A549 (cell line): Measurements from ENCODE around the gene PRG3. TPM values are rescaled to one million over a fixed set of nuclear protein-coding genes. Genes with fewer than 3 reads are reported as not detected.

Experiments
- ATAC-seq, 2 experiments: fragments of 200-7000 bp in 1 of 2; fragments of >200 bp in 1 of 2; cut with Nextera tagmentation in 1 of 2; cut with Tn5 transposase in 1 of 2; 3 replicates each; pipeline versions ENCODE4 v1.8.0 to v1.9.1; 2018 to 2020; ENCODE audit warnings: mild to moderate bottlenecking in 1 of 2, moderate library complexity in 1 of 2
- CTCF ChIA-PET: fragments of 300-600 bp; sonication (Branson Sonifier 250); formaldehyde crosslinking; extraction: SDS; loops from one replicate; lab custom pipeline; 2021; ENCODE audit warnings: antibody characterized with exemption, inconsistent platforms; lab: Yijun Ruan, JAX
- POLR2A ChIA-PET: fragments of 350-600 bp; formaldehyde crosslinking; extraction: SDS; loops from one replicate; lab custom pipeline; 2021; ENCODE audit warnings: antibody characterized with exemption, inconsistent platforms; lab: Yijun Ruan, JAX
- DNase-seq, 2 experiments: peaks; one replicate each; pipeline versions ENCODE4 v3.0.0 to v3.0.0-alpha.2; 2011 to 2016; ENCODE audit warnings: low read depth in 1 of 2, low spot score in 1 of 2
- FAIRE-seq: peaks from 2 replicates; lab custom pipeline; 2011; peaks lifted over from hg19 to GRCh38; lab: Jason Lieb, UNC
- H3K27ac ChIP-seq, 2 experiments: fragments of >200 bp; sonication (Bioruptor Twin); formaldehyde crosslinking; 3 replicates each; pipeline ENCODE4 v1.5.1; 2016 to 2017
- H3K4me1 ChIP-seq: fragments of >200 bp; sonication (Bioruptor Twin); formaldehyde crosslinking; 3 replicates; pipeline ENCODE4 v1.6.1; 2016
- H3K4me2 ChIP-seq: fragments of >200 bp; sonication (Bioruptor Twin); formaldehyde crosslinking; 3 replicates; pipeline ENCODE4 v1.6.1; 2016
- H3K4me3 ChIP-seq: fragments of >200 bp; sonication (Bioruptor Twin); formaldehyde crosslinking; 3 replicates; pipeline ENCODE4 v1.5.1; 2016
- H3K9me3 ChIP-seq: fragments of >200 bp; sonication (Bioruptor Twin); formaldehyde crosslinking; 3 replicates; pipeline ENCODE4 v1.6.1; 2016
- CEBPB ChIP-seq, 2 experiments: fragments of >200 bp in 1 of 2; sonication (Bioruptor Twin) in 1 of 2; formaldehyde crosslinking in 1 of 2; IDR thresholded peaks; 2 replicates each; pipeline ENCODE4 v1.6.1; 2012 to 2016
- CHD4 ChIP-seq: fragments of 200-600 bp; sonication (generic); IDR thresholded peaks from 2 replicates; pipeline ENCODE4 v1.6.1; 2016; ENCODE audit warnings: antibody characterized with exemption, mild to moderate bottlenecking, borderline replicate concordance
- EHF ChIP-seq: fragments of 250-450 bp; sonication (Bioruptor Pico); IDR thresholded peaks from 2 replicates; pipeline ENCODE4 v1.5.0; 2020; ENCODE audit warnings: mild to moderate bottlenecking
- EP300 ChIP-seq, 2 experiments: fragments of >200 bp; sonication (Bioruptor Twin); formaldehyde crosslinking; IDR thresholded peaks; 2 replicates in 1 of 2; 3 replicates in 1 of 2; pipeline ENCODE4 v1.6.1; 2016 to 2017
- FOSB ChIP-seq: fragments of 250-450 bp; sonication (Bioruptor Pico); IDR thresholded peaks from 2 replicates; pipeline ENCODE4 v1.5.0; 2020; ENCODE audit warnings: mild to moderate bottlenecking, moderate library complexity
- FOXS1 ChIP-seq: fragments of 250-450 bp; sonication (Bioruptor Pico); IDR thresholded peaks from 2 replicates; pipeline ENCODE4 v1.5.0; 2020; ENCODE audit warnings: mild to moderate bottlenecking, moderate library complexity
- HDAC2 ChIP-seq: fragments of 200-600 bp; sonication (generic); IDR thresholded peaks from 2 replicates; pipeline ENCODE4 v1.6.1; 2016
- HOXB13 ChIP-seq: fragments of 250-450 bp; sonication (Bioruptor Pico); IDR thresholded peaks from 2 replicates; pipeline ENCODE4 v1.5.0; 2020; ENCODE audit warnings: low read depth, mild to moderate bottlenecking, moderate library complexity
- JUN ChIP-seq, 2 experiments: fragments of >200 bp; sonication (Bioruptor Twin); formaldehyde crosslinking; IDR thresholded peaks; 2 replicates in 1 of 2; 3 replicates in 1 of 2; pipeline ENCODE4 v1.6.1; 2016 to 2017
- JUNB ChIP-seq: fragments of >200 bp; sonication (Bioruptor Twin); formaldehyde crosslinking; IDR thresholded peaks from 2 replicates; pipeline ENCODE4 v1.6.1; 2016
- KDM5A ChIP-seq: fragments of 200-600 bp; sonication (generic); IDR thresholded peaks from 2 replicates; pipeline ENCODE4 v1.6.1; 2016; ENCODE audit warnings: antibody characterized with exemption, mild to moderate bottlenecking
- MAFK ChIP-seq: fragments of 450-650 bp; IDR thresholded peaks from 2 replicates; pipeline ENCODE4 v1.6.1; 2014; ENCODE audit not compliant: partially characterized antibody
- MAZ ChIP-seq: fragments of 150-350 bp; IDR thresholded peaks from 2 replicates; pipeline ENCODE4 v1.6.1; 2014; ENCODE audit warnings: antibody characterized with exemption, low read depth, low read length, borderline replicate concordance
- NFE2L2 ChIP-seq: fragments of 150-350 bp; conservative IDR thresholded peaks from 2 replicates; pipeline ENCODE4 v1.6.1; 2014; ENCODE audit warnings: low read length
- NR3C1 ChIP-seq: fragments of >200 bp; sonication (Bioruptor Twin); formaldehyde crosslinking; IDR thresholded peaks from 3 replicates; pipeline ENCODE4 v1.6.1; 2017
- PHF8 ChIP-seq: fragments of 200-600 bp; sonication (generic); IDR thresholded peaks from 2 replicates; pipeline ENCODE4 v1.6.1; 2016; ENCODE audit warnings: low read depth, mild to moderate bottlenecking, antibody characterized with exemption, moderate library complexity, borderline replicate concordance
- POLR2A ChIP-seq: IDR thresholded peaks from 2 replicates; pipeline ENCODE4 v1.6.1; 2012; ENCODE audit warnings: mild to moderate bottlenecking, low read length
- POLR2AphosphoS2 ChIP-seq: conservative IDR thresholded peaks from 2 replicates; pipeline ENCODE4 v1.6.1; 2012; ENCODE audit warnings: low read length, improper control_type of control experiment, inconsistent platforms
- RARB ChIP-seq: fragments of 250-450 bp; sonication (Bioruptor Pico); IDR thresholded peaks from 2 replicates; pipeline ENCODE4 v1.8.0; 2021; ENCODE audit warnings: mild to moderate bottlenecking, moderate library complexity
- TFCP2L1 ChIP-seq: fragments of 250-450 bp; sonication (Bioruptor Pico); IDR thresholded peaks from 2 replicates; pipeline ENCODE4 v1.5.0; 2021; ENCODE audit warnings: mild to moderate bottlenecking
- ZC3H11A ChIP-seq: fragments of 450-650 bp; IDR thresholded peaks from 2 replicates; pipeline ENCODE4 v1.6.1; 2014; ENCODE audit warnings: antibody characterized with exemption, mild to moderate bottlenecking
- ZFP36 ChIP-seq: fragments of 450-650 bp; IDR thresholded peaks from 2 replicates; pipeline ENCODE4 v1.6.1; 2014; ENCODE audit warnings: borderline replicate concordance; ENCODE audit not compliant: partially characterized antibody
- ZNF302 ChIP-seq: fragments of 250-450 bp; sonication (Bioruptor Pico); IDR thresholded peaks from 2 replicates; pipeline ENCODE4 v1.9.0; 2021; ENCODE audit warnings: inconsistent platforms, mild to moderate bottlenecking, moderate library complexity
- ZSCAN20 ChIP-seq: fragments of 250-450 bp; sonication (Bioruptor Pico); IDR thresholded peaks from 2 replicates; pipeline ENCODE4 v1.8.0; 2022; ENCODE audit warnings: mild to moderate bottlenecking, moderate library complexity
- WGBS: methylation state at CpG from one replicate; pipeline ENCODE4 v1.1.6; 2017; ENCODE audit errors: missing lambda C conversion rate; 5-methylcytosine and 5-hydroxymethylcytosine counted together
- polyA plus RNA-seq, 4 experiments: library from polyadenylated mRNA; depleted of rRNA in 3 of 4; stranded (reverse); fragments of >200 nt; fragmentation: RNase III in 1 of 4; extraction: RNeasy Plus Mini Kit Qiagen cat#74134 plus additional on column Dnase treatment in 1 of 4; gene quantifications; 2 replicates in 3 of 4; 3 replicates in 1 of 4; pipeline ENCODE4 v1.2.3, GENCODE V29; 2011 to 2017
- TF ChIP-seq, protein P1 (sequence below): fragments of 250-450 bp; sonication (Bioruptor Pico); IDR thresholded peaks from 2 replicates; pipeline ENCODE4 v1.5.0; 2021; ENCODE audit warnings: mild to moderate bottlenecking, moderate library complexity, borderline replicate concordance
- TF ChIP-seq, protein P2 (sequence below): IDR thresholded peaks from 2 replicates; pipeline ENCODE4 v1.6.1; 2012
- TF ChIP-seq, protein P3 (sequence below): fragments of 450-650 bp; IDR thresholded peaks from 2 replicates; pipeline ENCODE4 v1.6.1; 2014; ENCODE audit warnings: antibody characterized with exemption
- TF ChIP-seq, protein P4 (sequence below): fragments of 250-450 bp; sonication (Bioruptor Pico); IDR thresholded peaks from 2 replicates; pipeline ENCODE4 v1.5.0; 2020; ENCODE audit warnings: low read depth, mild to moderate bottlenecking, moderate library complexity
- TF ChIP-seq, protein P5 (sequence below): fragments of 200-600 bp; sonication (generic); IDR thresholded peaks from 2 replicates; pipeline ENCODE4 v1.6.1; 2016; ENCODE audit warnings: antibody characterized with exemption, mild to moderate bottlenecking, moderate library complexity
- TF ChIP-seq, protein P6 (sequence below): IDR thresholded peaks from 2 replicates; pipeline ENCODE4 v1.6.1; 2012

PRG3 gene
- polyA plus RNA-seq, 2 of the 4 experiments (the other 2 are of a cell fraction): not detected

DNA sequence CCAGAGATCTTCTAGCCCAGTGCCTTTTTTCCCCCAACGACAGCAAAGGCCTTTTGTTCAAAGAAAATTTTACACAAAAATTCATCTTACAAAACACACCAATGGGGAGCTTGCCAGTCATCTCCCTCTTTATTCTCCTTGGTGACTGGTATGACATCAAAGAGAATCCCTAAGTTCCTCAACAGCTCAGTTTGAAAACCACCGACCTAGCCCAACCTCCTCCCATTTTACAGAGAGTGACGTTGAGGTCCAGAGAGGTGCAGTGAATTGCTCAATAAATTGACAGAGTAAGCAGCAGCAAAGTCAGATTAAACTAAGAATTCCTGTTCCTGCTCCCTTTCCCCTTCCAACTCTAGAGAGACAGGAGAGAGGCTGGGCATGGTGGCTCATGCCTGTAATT is 38.2 kb upstream of the PRG3 start:
- no peak overlapping the region for H3K4me2 ChIP-seq
- TF ChIP-seq JUNB (no peak), NR3C1 (no peak), CHD4 (no peak), FOSB (CRISPR knock-in tag) (no peak), ZSCAN20 (CRISPR knock-in tag) (no peak), JUN (IDR thresholded peaks at IDR 0.05) (no peak), CEBPB (IDR thresholded peaks at IDR 0.05) (no peak), ZC3H11A (no peak), ZNF302 (CRISPR knock-in tag) (no peak), KDM5A (no peak), EHF (CRISPR knock-in tag) (no peak), MAFK (no peak), RARB (no peak), ZFP36 (no peak)
- TF ChIP-seq, protein P1, sequence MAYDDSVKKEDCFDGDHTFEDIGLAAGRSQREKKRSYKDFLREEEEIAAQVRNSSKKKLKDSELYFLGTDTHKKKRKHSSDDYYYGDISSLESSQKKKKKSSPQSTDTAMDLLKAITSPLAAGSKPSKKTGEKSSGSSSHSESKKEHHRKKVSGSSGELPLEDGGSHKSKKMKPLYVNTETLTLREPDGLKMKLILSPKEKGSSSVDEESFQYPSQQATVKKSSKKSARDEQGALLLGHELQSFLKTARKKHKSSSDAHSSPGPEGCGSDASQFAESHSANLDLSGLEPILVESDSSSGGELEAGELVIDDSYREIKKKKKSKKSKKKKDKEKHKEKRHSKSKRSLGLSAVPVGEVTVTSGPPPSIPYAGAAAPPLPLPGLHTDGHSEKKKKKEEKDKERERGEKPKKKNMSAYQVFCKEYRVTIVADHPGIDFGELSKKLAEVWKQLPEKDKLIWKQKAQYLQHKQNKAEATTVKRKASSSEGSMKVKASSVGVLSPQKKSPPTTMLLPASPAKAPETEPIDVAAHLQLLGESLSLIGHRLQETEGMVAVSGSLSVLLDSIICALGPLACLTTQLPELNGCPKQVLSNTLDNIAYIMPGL (CRISPR knock-in tag): no peak
- TF ChIP-seq, protein P2, sequence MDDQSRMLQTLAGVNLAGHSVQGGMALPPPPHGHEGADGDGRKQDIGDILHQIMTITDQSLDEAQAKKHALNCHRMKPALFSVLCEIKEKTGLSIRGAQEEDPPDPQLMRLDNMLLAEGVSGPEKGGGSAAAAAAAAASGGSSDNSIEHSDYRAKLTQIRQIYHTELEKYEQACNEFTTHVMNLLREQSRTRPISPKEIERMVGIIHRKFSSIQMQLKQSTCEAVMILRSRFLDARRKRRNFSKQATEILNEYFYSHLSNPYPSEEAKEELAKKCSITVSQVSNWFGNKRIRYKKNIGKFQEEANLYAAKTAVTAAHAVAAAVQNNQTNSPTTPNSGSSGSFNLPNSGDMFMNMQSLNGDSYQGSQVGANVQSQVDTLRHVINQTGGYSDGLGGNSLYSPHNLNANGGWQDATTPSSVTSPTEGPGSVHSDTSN: no peak
- CTCF ChIA-PET: interaction anchor here (0.8 to 2.2 kb wide), 8 partner anchors 14 to 73 kb away, joined by 3 to 13 read pairs (median 4); no protein-coding TSS in a partner anchor
- 0 out of 3 replicates have a peak, but pooled peaks cover 4% of the 10 kb centered on the region for H3K4me1 ChIP-seq
- POLR2A ChIA-PET: no interaction called here
- no peak overlapping the region for H3K27ac ChIP-seq
- ATAC-seq (no peak), FAIRE-seq (no peak), DNase-seq (no peak)
- H3K4me3 ChIP-seq: no peak overlapping the region
- H3K9me3 ChIP-seq: no peaks in the 10 kb centered on the region
- WGBS: 30% methylated on average over 3 of the region's 3 CpGs

DNA sequence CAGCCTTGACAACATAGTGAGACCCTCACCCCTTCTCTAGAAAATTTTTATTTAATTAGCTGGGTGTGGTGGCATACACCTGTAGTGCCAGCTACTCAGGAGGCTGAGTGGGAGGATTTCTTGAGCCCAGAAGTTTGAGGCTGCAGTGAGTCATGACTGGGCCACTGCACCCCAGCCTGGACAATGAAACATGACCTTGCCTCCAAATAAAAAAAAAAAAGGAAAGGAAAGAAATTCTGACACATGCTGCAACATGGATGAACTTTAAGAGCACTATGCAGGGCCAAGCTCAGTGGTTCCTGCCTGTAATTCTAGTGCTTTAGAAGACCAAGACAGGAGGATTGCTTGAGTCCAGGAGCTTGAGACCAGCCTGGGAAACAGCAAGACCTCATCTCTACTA is 37.2 kb upstream of the PRG3 start:
- ChIA-PET CTCF (interaction anchor here (0.7 to 2.2 kb wide), 8 partner anchors 13 to 72 kb away, joined by 3 to 13 read pairs (median 4); no protein-coding TSS in a partner anchor), POLR2A (no interaction called here)
- H3K4me1 ChIP-seq: 0 out of 3 replicates have a peak, but pooled peaks cover 4% of the 10 kb centered on the region
- H3K9me3 ChIP-seq: no peaks in the 10 kb centered on the region
- no peak overlapping the region for H3K4me3 ChIP-seq
- no peak for ATAC-seq
- DNase-seq: no peak
- H3K4me2 ChIP-seq: no peak overlapping the region
- H3K27ac ChIP-seq: no peak overlapping the region
- FAIRE-seq: no peak
- TF ChIP-seq HDAC2 (no peak), TFCP2L1 (CRISPR knock-in tag) (no peak), FOXS1 (CRISPR knock-in tag) (no peak), RARB (no peak), POLR2AphosphoS2 (no peak), POLR2A (no peak), HOXB13 (CRISPR knock-in tag) (no peak), PHF8 (no peak), MAZ (no peak), NFE2L2 (no peak), EP300 (IDR thresholded peaks at IDR 0.05) (no peak)
- TF ChIP-seq, protein P3, sequence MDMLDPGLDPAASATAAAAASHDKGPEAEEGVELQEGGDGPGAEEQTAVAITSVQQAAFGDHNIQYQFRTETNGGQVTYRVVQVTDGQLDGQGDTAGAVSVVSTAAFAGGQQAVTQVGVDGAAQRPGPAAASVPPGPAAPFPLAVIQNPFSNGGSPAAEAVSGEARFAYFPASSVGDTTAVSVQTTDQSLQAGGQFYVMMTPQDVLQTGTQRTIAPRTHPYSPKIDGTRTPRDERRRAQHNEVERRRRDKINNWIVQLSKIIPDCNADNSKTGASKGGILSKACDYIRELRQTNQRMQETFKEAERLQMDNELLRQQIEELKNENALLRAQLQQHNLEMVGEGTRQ: no peak
- TF ChIP-seq, protein P4, sequence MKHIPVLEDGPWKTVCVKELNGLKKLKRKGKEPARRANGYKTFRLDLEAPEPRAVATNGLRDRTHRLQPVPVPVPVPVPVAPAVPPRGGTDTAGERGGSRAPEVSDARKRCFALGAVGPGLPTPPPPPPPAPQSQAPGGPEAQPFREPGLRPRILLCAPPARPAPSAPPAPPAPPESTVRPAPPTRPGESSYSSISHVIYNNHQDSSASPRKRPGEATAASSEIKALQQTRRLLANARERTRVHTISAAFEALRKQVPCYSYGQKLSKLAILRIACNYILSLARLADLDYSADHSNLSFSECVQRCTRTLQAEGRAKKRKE (CRISPR knock-in tag): no peak
- TF ChIP-seq, protein P5, sequence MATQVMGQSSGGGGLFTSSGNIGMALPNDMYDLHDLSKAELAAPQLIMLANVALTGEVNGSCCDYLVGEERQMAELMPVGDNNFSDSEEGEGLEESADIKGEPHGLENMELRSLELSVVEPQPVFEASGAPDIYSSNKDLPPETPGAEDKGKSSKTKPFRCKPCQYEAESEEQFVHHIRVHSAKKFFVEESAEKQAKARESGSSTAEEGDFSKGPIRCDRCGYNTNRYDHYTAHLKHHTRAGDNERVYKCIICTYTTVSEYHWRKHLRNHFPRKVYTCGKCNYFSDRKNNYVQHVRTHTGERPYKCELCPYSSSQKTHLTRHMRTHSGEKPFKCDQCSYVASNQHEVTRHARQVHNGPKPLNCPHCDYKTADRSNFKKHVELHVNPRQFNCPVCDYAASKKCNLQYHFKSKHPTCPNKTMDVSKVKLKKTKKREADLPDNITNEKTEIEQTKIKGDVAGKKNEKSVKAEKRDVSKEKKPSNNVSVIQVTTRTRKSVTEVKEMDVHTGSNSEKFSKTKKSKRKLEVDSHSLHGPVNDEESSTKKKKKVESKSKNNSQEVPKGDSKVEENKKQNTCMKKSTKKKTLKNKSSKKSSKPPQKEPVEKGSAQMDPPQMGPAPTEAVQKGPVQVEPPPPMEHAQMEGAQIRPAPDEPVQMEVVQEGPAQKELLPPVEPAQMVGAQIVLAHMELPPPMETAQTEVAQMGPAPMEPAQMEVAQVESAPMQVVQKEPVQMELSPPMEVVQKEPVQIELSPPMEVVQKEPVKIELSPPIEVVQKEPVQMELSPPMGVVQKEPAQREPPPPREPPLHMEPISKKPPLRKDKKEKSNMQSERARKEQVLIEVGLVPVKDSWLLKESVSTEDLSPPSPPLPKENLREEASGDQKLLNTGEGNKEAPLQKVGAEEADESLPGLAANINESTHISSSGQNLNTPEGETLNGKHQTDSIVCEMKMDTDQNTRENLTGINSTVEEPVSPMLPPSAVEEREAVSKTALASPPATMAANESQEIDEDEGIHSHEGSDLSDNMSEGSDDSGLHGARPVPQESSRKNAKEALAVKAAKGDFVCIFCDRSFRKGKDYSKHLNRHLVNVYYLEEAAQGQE: no peak
- TF ChIP-seq, protein P6, sequence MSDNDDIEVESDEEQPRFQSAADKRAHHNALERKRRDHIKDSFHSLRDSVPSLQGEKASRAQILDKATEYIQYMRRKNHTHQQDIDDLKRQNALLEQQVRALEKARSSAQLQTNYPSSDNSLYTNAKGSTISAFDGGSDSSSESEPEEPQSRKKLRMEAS: no peak
- TF ChIP-seq, protein P2: no peak
